ENCODE data around the gene ATXN1. TPM values are rescaled to one million over a fixed set of nuclear protein-coding genes. Genes with fewer than 3 reads are reported as not detected.

The ATXN1 gene
- total RNA-seq, 4 donors from 2014 or later, result 21.0 to 102 (median 51.1) TPM

GRCh38 chr6:16358531-16359138 lies 402.6 kb downstream of the ATXN1 start:
- intact Hi-C loops (cut with DNase I; ENCODE audit: low total_unique reads), result no loop called here
- H3K27me3 ChIP-seq, result no peaks in the 10 kb centered on the region
- H3K4me3 ChIP-seq, result no peak overlapping the region
- H3K4me1 ChIP-seq, result peaks cover 0 to 21% of the 10 kb centered on the region in 2 donors
- DNase-seq, result no peak
- peak overlapping the region; percentile 75 to 78 for H3K27ac ChIP-seq
- TF ChIP-seq POLR2A (IDR thresholded peaks at IDR 0.05), result no peak
- TF ChIP-seq, protein P1, sequence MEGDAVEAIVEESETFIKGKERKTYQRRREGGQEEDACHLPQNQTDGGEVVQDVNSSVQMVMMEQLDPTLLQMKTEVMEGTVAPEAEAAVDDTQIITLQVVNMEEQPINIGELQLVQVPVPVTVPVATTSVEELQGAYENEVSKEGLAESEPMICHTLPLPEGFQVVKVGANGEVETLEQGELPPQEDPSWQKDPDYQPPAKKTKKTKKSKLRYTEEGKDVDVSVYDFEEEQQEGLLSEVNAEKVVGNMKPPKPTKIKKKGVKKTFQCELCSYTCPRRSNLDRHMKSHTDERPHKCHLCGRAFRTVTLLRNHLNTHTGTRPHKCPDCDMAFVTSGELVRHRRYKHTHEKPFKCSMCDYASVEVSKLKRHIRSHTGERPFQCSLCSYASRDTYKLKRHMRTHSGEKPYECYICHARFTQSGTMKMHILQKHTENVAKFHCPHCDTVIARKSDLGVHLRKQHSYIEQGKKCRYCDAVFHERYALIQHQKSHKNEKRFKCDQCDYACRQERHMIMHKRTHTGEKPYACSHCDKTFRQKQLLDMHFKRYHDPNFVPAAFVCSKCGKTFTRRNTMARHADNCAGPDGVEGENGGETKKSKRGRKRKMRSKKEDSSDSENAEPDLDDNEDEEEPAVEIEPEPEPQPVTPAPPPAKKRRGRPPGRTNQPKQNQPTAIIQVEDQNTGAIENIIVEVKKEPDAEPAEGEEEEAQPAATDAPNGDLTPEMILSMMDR (IDR thresholded peaks at IDR 0.05), result no peak
- no peaks in the 10 kb centered on the region for H3K9me3 ChIP-seq
- no peaks in the 10 kb centered on the region for H3K36me3 ChIP-seq

DNA sequence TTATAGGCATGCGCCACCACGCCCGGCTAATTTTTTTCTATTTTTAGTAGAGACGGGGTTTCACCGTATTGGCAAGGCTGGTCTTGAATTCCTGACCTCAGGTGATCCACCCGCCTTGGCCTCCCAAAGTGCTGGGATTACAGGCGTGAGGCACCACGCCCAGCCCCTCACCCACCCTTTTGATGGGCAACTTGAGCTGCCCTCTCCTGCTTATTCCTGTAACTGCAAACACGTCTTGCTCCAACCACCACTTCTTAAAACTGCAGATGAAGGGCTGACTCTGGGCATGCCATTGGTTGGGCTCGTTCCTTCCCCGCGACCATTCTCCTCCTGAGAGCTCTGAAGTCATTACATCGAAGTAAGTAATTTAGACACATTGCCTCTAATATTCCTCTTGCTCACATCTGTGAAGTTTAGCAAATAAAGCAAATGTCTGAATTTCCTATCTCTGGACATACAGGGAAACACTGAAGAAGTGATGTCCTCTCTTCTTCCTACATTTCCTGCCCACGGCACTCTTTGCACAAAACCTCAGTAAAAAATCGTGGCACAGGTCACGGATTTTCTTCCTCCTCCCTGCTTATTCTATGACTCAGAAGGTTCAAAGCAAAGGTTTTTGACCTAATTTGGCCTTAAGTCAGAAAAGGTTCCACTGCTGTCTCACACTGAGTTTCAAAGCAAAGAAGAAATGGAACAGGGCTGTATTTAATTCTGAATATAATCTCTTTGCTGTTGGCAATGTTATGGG lies 405.4 kb downstream of the ATXN1 start:
- Histone ChIP-seq H3K27ac (peak overlapping the region; percentile 50 to 51), H3K9me3 (no peaks in the 10 kb centered on the region), H3K27me3 (no peaks in the 10 kb centered on the region), H3K4me3 (no peak overlapping the region), H3K4me1 (peaks cover 0 to 16% of the 10 kb centered on the region in 2 donors), H3K36me3 (no peaks in the 10 kb centered on the region)
- DNase-seq, result no peak
- intact Hi-C loops (cut with DNase I; ENCODE audit: low total_unique reads), result no loop called here
- no peak for TF ChIP-seq POLR2A (IDR thresholded peaks at IDR 0.05)
- TF ChIP-seq, protein P1 (IDR thresholded peaks at IDR 0.05), result no peak

- no peak for DNase-seq
- H3K27me3 ChIP-seq, result no peaks in the 10 kb centered on the region
- H3K9me3 ChIP-seq, result no peaks in the 10 kb centered on the region
- H3K4me3 ChIP-seq, result no peak overlapping the region
- H3K4me1 ChIP-seq, result peaks cover 0 to 16% of the 10 kb centered on the region in 2 donors
- no peaks in the 10 kb centered on the region for H3K36me3 ChIP-seq
- intact Hi-C loops (cut with DNase I; ENCODE audit: low total_unique reads), result no loop called here
- H3K27ac ChIP-seq, result peak overlapping the region; percentile 50 to 51
- TF ChIP-seq POLR2A (IDR thresholded peaks at IDR 0.05), result no peak
- TF ChIP-seq, protein P1 (IDR thresholded peaks at IDR 0.05), result no peak
Measured at GRCh38 chr6:16355238-16355637, 406.0 kb downstream of the ATXN1 start.

GRCh38 chr6:16354692-16355091 lies 406.6 kb downstream of the ATXN1 start:
- no peak for DNase-seq
- no peak for TF ChIP-seq POLR2A (IDR thresholded peaks at IDR 0.05)
- TF ChIP-seq, protein P1 (IDR thresholded peaks at IDR 0.05), result no peak
- Histone ChIP-seq H3K27ac (peak overlapping the region in 1 of 2 donors; percentile 51), H3K4me3 (no peak overlapping the region), H3K27me3 (no peaks in the 10 kb centered on the region), H3K36me3 (no peaks in the 10 kb centered on the region), H3K4me1 (peaks cover 0 to 16% of the 10 kb centered on the region in 2 donors), H3K9me3 (no peaks in the 10 kb centered on the region)
- intact Hi-C loops (cut with DNase I; ENCODE audit: low total_unique reads), result no loop called here

GRCh38 chr6:16352821-16353438 lies 408.3 kb downstream of the ATXN1 start:
- Histone ChIP-seq H3K27me3 (no peaks in the 10 kb centered on the region), H3K36me3 (no peaks in the 10 kb centered on the region), H3K4me1 (peaks cover 0 to 16% of the 10 kb centered on the region in 2 donors), H3K27ac (peak overlapping the region; percentile 87 to 88), H3K4me3 (no peak overlapping the region), H3K9me3 (no peaks in the 10 kb centered on the region)
- intact Hi-C loops (cut with DNase I; ENCODE audit: low total_unique reads), result no loop called here
- no peak for TF ChIP-seq POLR2A (IDR thresholded peaks at IDR 0.05)
- TF ChIP-seq, protein P1 (IDR thresholded peaks at IDR 0.05), result no peak
- DNase-seq, result no peak
